NCI-H446 treated with DMSO at 0.1 percent for 48 hours (cell line): ENCODE data around the gene HARS1.
"Not testable (repeated sequence)": the region's sequence is repeated elsewhere in the genome, so short reads cannot be mapped to it uniquely, and the experiment has no call there.

Source experiments
- DNase-seq: peaks from one replicate; lab custom pipeline; 2025; lab: John Stamatoyannopoulos, UW

Gene HARS1, protein sequence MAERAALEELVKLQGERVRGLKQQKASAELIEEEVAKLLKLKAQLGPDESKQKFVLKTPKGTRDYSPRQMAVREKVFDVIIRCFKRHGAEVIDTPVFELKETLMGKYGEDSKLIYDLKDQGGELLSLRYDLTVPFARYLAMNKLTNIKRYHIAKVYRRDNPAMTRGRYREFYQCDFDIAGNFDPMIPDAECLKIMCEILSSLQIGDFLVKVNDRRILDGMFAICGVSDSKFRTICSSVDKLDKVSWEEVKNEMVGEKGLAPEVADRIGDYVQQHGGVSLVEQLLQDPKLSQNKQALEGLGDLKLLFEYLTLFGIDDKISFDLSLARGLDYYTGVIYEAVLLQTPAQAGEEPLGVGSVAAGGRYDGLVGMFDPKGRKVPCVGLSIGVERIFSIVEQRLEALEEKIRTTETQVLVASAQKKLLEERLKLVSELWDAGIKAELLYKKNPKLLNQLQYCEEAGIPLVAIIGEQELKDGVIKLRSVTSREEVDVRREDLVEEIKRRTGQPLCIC

DNA sequence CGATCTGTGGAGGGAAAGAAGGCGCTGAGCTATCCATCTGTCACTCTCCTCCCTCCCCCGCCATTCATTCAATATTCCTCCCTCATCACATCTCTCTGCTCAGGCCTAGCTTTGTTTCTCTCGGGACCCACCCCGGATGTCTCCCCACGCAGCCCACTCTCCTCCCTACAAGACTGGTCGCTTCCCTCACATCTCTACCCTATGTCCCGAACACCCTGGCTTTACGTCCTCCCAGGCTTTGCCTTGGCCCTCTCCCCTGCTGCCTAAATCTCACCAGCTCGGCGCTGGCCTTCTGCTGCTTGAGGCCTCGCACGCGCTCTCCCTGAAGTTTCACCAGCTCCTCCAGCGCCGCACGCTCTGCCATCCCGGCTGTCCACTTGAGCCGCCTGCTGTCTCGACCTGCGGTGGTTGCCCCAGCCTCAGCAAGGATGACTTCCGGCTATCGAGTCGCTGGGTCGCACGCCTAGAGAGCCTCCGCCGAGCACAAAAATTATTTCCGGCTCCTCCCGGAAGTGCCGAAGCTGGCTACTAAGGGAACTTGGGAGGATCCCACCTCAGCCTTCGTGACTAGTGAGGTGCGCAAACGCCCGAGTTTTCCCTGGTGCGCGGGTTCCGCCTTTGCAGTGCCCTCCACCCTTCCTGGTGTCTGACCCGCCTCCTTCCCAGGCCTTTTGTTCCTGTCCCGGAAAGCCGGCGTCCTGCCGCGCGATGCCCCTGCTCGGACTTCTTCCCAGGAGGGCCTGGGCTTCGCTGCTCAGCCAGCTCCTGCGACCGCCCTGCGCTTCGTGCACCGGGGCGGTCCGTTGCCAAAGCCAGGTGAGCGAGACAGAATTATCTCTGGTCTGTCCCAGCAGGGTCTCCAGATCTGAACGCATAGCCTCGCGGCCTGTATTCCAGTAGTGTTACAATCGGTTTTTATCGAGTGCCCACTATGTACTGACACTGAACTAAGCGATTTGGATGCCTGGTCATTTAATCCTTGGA, at the start of gene HARS1, which contains the start of gene HARS2:
HARS1 (minus strand) TSS at position 430 of the 984 bp plus-strand sequence; CDS start at position 364, 66 bp downstream.
HARS2 (plus strand) TSS at position 515 of the 984 bp plus-strand sequence; CDS start at position 709, 194 bp downstream.
- DNase-seq = peak; percentile 89

DNA sequence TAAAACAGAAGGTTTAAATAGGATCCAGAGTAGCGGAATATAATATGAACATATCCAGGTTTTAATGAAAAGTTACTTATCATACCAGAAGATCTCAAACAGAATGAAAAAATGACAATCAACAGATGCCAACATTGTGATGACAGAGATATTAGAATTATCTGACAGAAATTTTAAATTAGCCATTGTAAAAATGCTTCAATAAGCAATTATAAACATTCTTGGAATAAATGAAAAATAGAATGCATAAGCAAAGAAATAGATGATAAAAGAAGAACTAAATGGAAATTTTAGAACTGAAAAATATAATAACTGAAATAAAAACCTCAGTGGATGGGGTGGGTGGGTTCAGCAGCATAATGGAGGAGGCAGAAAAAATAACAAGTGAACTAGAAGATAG, 46.3 kb upstream of the HARS1 start:
- no peak for DNase-seq

DNA sequence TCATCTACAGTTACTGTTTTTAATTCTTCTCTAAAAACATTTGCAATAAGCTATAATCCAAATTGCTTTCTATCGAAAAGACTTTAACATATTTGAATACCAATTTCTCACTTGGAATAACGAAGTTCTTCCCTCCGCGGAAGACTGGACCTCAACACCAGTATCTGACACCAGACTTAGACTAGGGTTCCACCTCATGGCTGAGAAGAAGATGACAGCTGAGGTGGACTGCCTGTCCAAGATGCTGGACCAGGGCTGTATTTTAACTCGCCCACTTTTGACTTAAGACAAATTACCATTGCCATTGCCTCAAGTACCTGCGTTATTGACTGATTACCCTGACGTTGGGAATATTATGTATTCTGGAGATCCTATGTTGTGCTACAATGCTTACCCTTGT, 43.2 kb upstream of the HARS1 start:
- DNase-seq = no peak

DNA sequence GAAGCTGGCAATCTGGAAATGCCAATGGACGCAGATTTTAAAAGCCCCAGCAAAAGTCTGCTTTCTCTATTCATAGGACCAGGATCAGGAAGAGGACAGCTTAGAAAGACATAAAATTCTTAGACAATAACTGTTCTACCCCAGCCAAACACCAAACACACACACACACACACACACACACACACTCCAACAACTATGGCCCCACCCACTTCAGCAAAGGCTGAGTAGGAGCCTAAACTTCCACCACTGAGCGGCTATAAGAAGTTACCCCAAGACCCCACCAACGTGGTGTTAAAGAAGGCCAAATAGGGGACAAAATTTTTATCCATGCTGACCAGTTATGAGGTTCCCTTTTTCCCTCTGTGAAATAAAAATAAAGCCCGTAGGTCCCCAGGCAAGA, 41.9 kb upstream of the HARS1 start:
- DNase-seq = no peak

DNA sequence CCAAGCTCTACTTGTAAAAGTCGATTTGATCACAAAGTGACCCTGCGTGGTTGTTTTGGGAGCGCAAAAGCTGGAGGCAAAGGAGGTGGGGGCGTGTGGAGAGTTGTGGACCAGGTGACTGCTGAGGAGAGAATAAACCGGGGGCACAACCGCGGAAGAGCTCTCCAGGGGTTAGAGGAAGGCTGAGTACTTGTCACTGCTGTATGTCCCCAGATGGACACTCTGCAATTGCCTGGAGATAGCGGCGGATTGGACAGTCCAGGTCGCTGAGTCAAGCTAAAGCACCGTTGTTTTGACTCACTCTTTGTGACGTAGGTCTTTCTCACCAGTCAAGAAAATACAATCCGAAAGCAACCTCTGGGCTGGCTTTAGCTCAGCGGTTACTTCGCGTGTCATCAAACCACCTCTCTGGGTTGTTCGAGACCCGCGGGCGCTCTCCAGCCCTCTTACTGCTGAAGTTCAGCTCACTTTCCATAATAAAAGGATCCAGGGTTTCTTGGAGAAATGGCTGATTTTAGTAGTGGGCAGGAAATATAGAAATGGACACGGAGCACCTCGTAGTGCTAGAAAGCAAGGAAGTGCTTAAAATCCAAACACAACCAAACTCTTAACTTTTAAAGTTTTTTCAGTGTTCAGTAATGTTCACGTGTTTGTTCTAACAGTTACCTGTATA, 34.8 kb upstream of the HARS1 start:
- DNase-seq = peak; percentile 27

DNA sequence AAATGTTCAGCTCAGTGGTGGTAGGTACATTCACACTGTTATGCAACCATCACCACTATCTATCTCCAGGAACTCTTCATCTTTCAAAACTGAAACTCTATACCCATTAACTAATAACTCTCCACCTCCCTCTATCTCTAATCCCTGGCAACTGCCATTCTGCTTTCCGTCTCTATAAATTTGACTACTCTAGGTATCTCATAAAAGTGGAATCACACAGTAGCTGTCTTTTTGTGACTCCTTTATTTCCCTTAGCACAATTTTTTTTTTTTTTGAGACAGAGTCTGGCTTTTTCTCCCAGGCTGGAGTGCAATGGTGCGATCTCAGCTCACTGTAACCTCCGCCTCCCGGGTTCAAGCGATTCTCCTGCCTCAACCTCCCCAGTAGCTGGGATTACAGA, 30.2 kb upstream of the HARS1 start:
- not testable (repeated sequence) for DNase-seq

DNA sequence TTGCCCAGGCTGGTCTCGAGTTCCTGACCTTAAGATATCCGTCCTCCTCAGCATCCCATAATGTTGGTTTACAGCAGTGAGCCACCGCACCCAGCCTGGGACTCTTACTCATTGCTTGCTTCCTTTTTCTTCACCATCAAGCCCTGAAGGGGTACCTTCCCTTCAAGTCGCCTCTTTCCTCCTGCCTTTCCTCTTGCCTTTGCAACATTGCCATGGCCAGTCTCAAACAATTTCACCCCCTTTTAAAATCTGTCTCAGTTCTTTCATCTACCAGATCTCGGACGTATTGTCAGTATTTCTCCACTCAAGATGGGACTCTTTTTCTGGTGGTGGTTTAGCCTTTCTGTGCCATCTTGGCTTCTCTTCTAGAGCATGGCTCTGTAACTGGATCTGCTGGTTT, 29.6 kb upstream of the HARS1 start:
- not testable (repeated sequence) for DNase-seq

DNA sequence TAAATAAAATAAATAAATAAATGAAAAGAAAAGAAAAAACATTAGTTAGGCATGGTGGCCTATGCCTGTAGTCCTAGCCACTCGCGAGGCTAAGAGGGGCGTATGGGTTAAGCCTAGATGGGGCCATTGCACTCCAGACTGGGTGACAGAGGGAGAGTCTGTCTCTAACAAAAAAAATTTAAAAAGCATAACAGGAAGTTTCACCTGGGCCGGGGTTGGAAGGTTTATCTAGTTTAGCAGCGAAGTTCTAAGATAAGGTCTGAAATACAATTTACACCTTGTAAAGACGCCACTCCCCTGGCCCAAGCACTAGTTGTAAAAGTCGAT, 27.1 kb upstream of the HARS1 start:
- DNase-seq = no peak

DNA sequence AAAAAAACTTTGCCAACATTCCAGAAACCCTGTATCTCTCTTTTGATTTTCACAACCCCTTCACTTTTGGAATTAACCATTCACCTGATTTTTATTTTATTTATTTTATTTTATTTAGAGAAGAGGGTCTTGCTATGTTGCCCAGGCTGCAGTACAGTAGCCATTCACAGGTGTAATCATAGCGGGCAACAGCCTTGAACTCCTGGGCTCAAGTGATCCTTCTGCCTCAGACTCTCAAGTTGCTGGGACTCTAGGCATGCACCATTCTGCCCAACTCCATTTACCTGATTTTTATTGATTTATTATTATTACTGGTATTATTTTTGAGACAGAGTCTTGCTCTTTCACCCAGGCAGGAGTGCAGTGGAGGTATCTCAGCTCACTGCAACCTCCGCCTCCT, 25.1 kb upstream of the HARS1 start:
- not testable (repeated sequence) for DNase-seq

DNA sequence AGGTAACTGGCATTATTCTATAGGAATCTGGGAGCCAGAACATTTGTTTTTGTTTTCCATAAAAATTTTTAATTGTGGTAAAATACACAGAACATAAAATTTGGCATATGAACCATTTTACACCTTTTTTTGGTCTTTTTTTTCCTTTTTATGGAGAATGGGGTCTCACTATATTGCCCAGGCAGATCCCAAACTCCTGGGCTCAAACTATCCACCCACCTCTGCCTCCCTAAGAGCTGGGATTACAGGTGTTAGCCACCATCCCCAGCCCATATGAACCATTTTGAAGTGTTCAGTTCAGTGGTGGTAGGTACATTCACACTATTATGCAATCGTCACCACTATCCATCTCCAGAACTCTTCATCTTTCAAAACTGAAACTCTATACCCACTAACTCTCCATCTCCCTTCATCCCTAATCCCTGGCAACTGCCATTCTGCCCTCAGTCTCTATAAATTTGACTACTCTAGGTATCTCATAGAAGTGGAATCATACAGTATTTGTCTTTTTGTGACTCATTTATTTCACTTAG, 22.5 kb upstream of the HARS1 start:
- no peak for DNase-seq

DNA sequence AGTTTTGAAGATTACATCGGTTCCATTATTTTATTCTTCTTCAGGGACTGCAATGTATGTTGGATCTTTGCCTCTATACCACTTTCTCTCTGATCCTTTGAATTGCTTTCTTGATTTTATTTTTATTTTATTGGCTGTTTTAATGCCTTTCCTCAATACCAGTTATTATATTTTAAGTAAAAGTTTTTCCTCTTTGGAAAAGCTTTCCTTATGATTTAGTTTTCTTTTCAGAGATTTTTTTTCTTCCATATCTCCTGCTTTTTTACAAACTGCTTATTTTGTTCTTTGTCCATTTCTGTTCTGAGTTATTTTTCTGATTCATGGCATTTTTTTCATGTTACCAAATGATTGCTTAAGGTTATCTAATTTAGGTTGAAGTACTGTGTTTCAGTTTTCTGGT, 20.6 kb upstream of the HARS1 start:
- DNase-seq = no peak

DNA sequence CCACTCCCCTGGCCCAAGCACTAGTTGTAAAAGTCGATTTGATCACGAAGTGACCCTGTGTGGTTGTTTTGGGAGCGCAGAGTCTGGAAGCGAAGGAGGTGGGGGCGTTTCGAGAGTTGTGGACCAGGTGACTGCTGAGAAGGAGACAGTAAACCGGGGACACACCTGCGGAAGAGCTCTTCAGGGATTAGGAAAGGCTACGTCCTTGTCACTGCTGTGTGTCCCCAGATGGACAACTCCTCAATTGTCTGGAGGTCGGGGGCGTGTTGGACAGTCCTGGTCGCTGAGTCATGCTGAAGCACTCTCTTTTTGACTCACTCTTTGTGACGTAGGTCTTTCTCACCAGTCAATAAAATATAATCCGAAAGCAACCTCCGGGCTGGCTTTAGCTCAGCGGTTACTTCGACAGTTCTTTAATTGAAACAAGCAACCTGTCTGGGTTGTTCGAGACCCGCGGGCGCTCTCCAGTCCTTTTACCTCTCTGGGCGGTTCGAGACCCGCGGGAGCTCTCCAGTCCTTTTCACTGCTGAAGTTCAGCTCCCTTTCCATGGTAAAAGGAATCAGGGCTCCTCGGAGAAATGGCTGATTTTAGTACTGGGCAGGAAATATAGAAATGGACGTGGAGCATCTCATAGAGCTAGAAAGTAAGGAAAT, 19.9 kb upstream of the HARS1 start:
- DNase-seq = peak; percentile 15

DNA sequence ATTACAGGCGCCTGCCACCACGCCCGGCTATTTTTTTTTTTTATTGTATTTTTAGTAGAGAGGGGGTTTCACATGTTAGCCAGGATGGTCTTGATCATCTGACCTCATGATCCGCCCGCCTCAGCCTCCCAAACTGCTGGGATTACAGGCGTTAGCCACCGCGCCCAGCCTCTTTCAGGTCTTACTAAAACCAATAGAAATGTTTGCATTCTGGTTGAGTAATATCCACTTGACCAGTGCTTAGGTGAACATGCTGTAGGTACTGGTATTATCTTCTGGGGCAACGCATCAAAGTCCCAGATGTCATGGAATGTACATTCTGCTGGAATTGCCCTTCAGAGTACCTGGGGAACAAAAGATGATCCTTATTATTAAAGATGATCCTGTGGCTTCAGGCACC, 17.6 kb upstream of the HARS1 start:
- not testable (repeated sequence) for DNase-seq

DNA sequence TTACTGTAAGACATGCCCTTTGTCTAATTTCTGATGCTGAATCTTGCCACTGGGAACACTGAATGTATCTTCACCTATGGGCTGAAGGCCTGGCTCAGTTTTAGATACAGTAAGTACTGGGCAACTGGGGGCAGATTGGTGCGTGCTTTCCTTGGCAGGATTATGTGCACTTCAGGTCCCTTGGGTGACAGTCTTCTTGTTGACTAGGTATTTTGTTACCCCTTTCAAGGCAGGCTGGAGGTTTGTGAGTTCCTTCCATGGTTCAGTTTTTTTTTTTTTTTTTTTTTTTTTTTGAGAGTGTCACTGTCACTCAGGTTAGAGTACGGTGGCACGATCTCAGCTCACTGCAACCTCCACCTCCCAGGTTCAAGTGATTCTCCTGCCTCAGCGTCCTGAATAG, 16.6 kb upstream of the HARS1 start:
- no peak for DNase-seq

DNA sequence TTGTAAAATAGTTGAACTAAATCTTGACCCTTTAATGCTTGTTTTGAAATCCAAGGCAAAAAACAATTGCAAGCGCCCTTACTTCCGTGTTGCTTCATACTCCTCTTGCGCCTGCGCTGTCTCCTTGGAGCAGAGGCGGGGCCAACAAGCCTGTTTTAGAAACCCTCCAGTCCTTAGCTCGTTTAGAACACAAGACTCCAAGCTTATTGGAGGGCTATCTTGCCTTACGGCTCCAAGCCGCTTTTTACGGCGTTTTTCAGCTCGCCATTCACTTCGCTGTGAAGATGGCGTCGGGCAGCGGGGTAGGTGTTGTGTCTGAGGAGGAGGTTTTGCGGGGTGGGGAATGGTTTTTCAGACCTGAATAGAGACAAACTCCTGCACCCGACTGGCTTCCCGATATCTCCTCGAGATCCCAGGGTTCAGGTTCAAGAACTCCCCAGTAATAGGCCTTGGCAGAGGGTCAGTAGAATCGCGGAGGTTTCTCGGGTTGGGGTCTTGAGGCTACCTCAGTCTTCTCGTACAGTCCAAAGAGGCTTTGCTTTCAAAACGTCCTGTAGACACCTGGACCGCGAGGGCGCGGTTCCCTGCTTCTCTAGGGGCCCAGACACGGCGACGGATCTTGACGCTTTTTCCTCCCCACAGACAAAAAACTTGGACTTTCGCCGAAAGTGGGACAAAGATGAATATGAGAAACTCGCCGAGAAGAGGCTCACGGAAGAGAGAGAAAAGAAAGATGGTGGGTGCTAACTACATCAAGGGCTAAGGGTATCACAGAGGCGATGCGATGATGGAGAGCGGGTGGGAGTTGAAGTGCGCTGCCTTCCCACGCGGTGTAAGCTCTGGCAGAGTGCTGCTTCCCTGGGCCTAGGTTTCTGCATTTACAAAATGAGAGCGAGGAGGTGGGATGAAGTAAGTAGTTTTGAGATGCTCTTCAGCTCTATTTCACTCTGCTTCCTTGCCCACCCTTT, 9.3 kb upstream of the HARS1 start, which contains the start of gene ZMAT2:
ZMAT2 (plus strand) TSS at position 271 of the 968 bp plus-strand sequence; CDS start at position 285, 14 bp downstream.
- peak; percentile 91 for DNase-seq

DNA sequence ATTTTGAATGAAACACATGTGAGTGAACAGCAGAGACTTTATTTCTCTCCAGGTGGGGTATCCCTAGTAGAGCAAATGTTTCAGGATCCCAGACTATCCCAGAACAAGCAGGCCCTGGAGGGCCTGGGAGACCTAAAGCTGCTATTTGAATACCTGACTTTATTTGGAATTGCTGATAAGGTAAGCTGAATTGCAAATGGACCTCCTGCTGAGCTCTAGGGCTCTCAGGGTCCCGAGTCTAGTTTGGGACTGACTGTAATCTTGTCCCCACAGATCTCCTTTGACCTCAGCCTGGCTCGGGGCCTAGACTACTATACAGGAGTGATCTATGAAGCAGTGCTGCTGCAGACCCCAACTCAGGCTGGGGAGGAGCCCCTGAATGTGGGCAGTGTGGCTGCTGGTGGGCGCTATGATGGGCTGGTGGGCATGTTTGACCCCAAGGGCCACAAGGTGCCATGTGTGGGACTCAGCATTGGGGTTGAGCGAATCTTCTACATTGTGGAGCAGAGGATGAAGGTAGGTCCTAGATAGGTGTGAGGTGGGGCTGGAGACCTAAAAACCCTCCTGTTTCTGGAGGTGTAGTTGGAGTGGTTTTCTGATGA, 5.8 kb upstream of the HARS1 start:
- no peak for DNase-seq

DNA sequence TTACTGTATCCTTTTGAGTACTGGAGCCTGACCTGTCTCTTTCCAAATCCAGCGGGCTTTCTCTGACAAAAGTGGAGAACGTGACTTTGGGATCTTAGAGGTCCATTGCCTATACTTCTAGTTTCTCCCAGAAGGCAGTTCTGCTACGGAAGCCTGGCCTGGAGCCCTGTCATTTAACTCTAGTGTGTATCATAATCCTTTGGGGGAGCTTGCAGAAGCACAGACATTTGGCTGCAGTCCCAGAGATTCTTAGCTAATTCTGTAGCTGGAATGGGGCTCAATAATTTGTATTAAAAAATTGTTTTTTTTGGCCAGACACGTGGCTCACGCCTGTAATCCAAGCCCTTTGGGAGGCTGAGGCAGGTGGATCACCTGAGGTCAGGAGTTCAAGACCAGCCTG, 3.1 kb upstream of the HARS1 start:
- no peak for DNase-seq

DNA sequence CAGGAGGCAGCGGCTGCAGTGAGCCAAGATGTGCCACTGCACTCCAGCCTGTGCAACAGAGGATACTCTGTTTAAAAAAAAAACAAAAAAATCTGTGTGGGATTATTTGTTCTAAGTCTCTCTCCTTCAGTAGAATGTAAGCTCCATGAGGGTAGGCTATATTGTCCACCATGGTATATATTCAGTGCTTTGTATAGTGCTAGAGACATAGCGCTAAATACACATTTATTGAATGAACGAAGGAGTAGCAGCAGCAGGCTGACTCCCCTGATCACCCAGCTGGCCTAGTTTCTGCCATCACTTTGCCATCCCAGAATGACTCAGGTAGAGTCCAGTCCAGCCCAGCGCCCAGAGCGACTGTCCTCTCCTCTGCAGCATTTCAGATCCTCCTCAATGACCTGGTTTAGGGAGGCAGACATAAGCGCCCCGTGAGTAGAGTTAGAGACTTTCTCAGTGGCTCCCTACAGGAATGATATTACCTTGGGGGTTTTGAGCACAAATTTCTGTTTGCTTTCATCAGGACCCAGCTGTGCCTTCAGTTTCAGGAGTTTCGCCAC, 716 bp downstream of the HARS1 start:
- DNase-seq = no peak

DNA sequence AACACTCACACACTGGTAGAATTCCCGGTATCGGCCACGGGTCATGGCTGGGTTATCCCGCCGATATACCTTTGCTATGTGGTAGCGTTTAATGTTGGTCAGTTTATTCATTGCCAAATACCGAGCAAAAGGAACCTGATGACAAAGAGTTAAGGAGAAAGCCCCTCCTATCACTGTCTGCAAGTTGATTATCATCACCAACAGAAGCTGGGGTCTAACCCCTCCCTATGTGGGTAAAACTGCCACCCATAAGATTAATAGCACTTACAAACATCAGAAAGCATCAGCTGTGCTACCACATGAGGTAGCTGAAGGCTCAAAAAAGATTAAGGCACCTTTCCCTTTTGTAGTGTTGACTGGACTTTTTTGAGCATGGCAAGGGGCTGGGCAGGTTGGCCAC, 12.2 kb downstream of the HARS1 start:
- DNase-seq = no peak
